HG03196 (cell line): ENCODE results near the gene ZIC5.

Experiments
- ATAC-seq: cut with Tn5 transposase; IDR thresholded peaks from one replicate; pipeline ENCODE4 v1.9.1; 2021; ENCODE audit not compliant: unreplicated experiment

Gene ZIC5

DNA sequence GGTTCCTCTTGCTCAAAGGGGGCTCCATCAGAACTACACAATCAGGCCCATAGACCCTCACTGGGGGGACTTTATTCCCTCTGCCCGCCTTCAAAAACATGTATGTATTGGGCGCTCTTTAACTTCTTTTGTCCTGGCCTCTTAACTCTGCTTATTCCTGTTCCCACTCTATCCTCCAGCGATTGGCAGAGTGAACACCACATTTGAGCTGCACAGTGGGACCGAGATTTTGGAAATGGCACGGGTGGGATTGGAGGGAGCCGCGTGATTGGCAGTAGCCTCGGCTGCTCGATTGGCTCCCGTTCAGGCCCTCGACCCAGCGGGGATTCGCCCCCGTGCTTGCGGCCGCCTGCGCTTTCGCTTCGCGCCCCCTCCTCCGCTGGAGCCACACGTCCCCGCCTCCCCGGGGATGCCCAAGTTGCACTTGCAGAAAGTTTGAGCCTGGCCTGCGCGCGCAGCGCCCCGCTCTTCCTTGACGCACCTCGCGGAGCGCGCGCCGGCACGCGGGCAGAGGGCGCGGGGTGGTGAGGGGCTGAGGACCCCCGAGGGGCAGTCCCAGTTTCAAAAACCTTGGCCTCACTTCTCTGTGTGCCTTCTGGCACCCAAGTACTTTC is at the start of gene ZIC5:
Gene ZIC5 (minus strand): TSS at position 192 of the 614 bp plus-strand sequence. CDS start 164 bp downstream, at position 28.
- ATAC-seq: no peak

DNA sequence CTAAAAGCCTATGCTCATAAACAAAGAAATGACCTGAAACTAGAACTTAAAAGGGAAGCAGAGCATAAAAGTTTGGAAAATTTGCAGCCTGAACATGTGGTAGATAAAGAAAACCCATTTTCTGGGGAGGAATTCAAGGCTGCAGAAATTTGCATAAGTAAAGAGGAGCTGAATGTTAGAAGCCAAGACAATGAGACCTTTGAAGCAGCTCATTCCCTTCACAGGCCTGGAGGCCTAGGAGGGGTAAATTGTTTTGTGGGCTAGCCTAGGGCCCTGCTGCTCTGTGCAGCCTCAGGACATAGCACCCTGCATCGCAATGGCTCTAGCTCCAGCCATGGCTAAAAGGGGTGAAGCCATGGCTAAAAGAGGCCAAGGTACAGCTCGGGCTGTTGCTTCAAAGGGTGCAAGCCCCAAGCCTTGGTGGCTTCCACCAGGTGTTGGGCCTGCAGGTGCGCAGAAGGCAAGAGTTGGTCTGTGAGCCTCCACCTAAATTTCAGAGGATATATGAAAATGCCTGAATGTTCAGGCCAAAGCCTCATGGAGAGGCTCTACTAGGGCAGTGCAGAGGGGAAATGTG is 48.3 kb upstream of the ZIC5 start:
- ATAC-seq: no peak

DNA sequence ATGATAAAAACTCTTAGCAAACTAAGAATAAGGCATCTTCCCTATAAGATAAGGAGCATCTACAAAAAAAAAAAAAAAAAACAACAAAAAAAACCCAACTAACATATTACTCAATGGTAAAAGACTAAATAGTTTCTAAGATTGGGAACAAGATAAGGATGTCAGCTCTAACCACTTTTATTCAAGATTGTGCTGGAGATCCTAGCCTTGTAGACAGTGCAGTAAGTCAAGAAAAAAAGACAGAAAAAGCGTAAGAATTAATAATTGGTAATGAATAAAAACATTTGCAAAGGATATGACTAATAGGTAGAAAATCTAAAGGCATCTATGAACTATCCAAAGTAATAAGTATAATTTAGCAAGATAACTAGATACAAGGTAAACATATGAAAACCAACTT is 43.1 kb upstream of the ZIC5 start:
- ATAC-seq: no peak

DNA sequence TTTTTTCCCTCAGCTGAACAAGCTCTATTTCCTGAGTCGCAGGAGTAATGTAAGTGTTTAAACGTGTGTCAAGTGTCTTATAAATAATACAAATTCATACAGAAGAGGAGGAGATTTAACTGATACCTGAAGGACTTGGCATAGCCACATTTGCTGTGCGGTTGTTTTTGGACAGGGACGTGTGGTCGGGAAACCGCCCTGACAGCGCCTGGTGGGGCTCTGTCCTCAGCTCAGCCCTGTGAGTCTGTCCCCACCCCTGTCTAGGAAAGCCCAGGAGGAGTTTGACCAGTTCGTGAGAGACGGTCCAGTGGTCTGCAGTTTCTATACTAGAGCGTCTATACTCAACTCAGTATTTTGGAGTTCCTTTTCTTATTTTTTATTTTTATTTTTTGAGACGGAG is 26.7 kb upstream of the ZIC5 start:
- no peak for ATAC-seq

DNA sequence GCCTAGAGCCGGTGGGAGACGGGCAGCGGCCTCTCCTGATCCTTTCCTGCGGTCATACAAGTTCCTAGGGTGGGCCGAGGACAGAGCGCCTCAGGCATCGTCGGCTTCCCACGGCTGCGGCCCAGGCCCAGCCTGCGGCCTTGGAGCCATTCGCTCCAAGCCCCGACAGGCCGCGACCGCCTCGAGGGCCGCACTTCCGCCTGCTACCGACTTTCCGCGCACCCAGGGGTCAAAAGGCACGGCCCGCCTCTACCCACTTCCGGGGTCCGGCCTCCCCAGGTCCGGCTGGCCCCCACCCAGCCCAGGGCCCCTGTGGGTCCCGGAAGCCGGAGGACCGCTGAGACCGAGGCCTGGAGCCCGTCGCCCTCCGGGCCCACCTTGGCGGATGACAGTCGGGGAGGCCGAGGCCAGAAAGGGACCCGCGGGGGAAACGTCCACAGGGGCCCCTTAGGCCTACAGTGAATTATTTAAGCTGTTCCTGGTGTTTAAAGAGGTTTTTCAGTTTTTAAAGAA is 26.2 kb upstream of the ZIC5 start:
- no peak for ATAC-seq

DNA sequence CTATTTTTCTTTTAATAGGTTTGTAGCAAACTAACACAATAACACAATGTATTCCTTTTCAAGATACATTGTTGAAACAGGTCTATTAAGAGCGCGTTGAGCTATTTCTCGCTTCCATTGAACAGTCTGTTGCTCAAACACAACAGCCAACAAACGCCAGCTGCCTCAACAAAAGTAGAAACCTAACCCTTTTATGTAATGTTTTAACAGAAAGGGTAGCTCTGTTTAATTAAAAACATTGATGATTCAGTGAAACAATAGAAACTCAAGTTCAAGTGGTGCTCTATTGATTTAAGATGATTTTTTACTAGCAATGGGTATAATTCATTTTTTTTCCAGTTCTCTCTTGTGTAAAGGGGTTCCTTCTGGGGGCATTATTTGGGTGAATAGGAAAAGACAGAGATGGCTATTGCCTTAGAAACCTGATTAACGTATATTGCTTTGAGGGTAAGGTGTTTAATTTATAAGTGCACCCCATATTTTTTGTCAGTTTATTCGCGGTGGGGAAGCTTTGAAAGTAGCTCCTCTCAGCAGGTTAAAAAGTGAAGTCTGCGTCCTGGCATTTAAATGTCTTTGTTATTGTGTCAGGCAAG is 24.9 kb upstream of the ZIC5 start:
- no peak for ATAC-seq

DNA sequence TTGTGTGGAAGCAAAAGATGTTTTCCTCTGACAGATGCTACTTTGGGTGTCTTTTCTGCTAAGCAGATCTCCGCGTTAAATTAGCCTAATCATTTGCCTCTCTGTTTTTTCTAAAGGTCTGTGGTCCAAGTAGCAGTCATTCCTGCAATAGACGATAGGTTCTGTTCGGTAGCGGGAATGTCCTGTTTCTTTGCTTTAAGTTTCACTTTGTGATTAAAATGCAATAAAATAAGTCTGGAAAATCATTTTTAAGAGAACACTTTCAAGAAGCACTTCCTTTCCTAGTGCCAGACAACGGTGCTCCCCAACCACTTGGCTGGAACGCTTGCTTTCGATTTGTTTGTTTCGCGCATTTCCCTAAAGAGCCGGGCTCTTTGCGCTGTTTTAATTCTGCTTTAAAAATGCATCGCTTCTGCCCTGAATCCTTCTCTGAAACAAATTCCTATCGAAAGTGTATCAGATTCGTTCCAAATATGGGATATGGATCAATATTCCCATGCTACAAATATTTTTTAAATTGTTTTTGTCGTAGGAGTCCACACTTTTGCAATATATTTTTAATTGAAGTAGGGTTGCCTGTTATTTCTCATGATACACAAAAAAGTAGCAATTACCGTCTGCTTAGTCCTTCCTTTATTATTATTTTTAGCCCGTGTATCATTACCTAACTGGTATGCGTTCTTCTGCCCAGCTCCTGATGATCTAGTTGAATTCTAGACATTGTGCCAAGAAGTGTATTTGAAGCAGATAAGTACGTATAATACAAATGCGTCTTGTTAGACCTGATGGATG is 24.2 kb upstream of the ZIC5 start:
- no peak for ATAC-seq

DNA sequence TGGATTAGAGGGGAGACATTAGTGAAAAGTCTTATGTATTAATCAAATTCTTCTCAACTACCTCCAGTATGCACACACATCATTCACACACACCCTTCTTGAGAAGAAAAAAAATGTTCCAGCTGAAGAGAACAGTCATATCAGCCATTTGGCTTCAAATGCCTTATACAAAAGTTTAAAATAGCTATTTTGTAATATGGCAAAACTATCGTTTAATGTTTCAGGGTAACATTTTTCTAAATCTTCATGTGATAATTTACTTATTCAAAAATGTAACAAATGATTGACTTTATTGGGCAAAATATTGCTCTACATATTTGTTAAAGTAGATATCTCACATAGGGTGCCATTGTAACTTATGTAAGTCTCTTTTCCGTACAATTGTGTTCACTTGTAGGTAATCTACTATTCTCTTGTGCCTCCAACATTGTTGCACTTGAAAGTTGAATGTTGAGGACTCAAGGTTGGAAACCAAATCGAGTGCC is 23.6 kb upstream of the ZIC5 start:
- no peak for ATAC-seq

DNA sequence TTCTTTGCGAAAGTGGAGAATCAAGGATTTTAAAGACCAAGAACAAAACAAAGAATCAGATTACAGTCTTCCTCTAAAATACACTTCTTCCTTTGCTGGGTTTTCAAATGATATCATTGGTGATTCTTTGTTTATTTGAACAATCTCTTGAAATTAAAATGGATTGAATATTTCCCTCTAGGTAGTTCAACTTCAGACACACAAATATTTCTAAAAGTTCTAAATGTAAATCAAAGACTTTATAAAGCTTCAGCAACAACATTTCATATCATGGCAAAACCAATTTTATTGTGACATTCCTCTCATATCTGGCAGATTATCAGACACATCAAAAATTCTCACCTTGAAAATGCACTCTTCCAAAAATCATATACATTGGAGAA is 23.1 kb upstream of the ZIC5 start:
- ATAC-seq: no peak

DNA sequence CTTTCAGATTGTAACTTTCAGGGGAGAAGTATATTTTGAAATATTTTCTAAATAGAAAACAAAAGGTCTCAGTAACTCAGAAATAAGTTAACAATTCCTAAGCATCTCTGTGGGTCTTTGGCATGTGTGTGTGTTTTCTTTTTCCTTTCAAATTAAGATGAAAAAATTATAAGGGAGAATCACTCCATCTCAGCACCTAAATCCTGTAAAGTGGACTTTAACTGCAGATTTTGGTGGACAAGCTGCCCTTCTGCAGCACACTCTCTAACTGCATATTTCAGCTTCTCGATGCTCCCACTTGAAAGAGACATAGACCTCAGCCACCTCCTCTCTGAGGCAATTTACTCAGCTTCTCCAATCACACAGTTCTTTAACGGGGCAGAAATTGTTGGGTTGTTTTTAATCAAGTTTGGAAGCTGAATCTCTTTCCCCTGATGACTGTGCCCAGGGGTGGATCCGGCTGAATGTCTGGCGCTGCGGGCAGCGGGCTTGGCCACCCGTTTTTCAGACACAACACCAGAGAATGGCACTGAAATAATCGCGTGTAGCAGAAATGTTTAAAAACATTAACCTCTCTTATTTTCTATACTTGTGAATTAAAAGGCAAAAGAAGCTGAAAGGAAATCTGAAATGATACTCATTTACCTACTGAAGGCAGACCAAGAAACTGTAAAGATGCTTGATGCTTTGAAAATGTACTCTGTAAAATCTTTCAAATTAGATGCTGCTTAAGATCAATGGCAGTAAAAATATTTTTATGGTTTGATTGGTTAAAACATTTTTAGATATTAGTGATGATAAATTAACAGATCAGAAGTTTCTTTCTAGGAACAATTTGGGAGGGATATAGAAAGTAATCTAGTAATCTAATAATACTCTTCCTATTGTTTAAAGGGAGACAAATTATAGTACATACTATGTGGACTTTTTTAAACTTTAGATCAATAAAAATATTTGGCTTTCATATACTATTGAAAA is 22.4 kb upstream of the ZIC5 start:
- no peak for ATAC-seq

DNA sequence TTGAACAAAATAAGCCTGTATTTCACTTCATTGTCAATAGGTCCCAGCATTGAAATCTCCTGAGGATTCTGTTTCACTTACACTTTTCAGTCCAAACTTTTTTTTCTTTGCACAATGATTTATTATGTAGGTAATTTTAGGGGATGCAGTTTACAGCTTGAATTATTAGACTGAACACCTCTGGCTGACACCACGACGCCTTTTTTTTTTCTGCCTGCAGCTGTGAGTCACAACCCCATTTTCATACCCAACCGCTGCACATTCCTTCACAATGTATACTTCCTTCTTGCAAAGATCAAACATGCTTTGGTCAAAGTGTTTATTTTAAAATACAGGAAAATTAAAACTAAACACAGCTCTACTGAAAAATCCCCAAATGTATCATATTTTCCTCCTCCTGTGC is 21.4 kb upstream of the ZIC5 start:
- no peak for ATAC-seq

DNA sequence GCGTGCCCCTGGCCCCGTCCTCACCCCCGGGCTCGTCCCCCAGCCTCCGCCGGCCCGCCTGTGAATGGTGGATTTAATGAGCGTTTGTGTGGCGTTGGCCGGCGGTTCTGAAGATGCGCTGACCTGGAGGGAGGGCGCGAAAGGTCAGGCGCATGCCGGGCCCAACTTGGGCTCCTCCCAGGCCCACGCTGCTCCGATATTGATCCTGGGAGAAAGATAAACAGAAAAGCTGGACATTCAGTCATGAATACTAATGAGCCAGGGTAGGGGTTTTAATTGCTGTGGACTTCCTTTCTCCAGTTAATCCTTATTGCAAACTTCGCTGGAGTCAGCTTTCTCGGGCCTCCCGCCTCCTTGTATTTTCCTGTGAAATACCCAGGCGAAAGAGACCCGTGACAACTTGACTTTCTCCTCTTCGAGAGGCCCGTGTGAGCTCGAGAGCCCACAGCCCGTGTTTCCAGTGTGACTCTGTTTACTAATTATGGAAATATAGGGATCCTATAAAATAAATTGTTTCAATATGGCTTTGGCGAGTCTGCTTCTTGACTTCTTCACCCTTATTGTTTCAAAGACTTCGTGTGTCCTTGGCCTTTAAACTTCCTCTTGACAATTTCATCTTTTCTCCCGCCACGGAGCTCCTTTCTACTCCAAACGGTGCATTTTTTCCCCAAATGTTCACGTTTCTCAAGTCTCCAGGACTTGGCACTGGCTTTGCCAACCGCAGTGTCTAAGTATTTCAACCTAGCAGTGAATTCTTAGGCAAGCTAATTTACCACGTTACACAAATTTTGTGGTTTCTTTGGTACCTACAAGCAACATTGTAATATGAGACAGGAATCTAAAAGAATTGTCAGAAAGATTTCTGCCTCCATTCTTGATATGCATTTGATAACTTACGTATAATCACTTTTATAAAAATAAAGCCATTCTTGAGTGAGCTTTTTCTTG is 20.5 kb upstream of the ZIC5 start:
- ATAC-seq: no peak

DNA sequence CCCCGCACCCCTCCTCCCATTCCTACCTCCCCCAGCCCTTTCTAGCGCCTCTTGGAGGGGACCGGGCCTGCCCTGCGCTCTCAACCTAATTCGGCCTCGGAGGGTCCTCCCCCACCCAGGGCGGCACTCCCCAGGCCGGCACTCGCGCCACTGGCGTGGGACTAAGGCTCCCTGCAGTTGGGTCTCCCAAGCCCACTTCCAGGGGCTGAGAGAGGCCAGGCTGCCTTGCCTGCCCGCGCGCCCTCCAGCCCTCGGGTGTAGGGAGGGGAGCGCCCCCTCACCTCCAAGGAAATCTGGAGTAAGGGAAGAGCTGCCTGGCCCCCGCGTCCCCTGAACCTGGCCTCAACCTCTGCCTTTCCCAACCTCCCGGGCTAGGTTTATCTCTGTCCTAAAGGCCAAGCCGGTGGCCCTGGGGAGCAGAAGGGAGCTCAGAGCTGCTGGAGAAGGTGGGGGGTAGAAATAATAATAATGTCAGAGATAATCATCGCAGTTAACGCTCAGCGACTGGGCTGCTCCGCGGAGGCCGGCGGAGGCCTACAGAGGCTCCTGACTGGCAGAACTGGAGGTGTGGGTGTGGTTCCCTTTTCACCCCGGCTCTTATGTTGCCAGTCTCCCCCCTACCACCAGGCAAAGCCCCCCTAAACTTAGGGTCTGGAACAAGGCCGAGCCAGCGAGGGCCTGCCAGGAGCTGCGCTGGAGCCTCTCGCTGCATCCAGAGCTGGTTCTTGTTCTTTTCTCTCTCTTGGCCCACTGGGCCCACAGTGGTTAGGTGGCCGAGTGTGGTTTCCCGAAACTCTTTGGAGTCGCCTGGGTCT is 19.7 kb upstream of the ZIC5 start:
- no peak for ATAC-seq

DNA sequence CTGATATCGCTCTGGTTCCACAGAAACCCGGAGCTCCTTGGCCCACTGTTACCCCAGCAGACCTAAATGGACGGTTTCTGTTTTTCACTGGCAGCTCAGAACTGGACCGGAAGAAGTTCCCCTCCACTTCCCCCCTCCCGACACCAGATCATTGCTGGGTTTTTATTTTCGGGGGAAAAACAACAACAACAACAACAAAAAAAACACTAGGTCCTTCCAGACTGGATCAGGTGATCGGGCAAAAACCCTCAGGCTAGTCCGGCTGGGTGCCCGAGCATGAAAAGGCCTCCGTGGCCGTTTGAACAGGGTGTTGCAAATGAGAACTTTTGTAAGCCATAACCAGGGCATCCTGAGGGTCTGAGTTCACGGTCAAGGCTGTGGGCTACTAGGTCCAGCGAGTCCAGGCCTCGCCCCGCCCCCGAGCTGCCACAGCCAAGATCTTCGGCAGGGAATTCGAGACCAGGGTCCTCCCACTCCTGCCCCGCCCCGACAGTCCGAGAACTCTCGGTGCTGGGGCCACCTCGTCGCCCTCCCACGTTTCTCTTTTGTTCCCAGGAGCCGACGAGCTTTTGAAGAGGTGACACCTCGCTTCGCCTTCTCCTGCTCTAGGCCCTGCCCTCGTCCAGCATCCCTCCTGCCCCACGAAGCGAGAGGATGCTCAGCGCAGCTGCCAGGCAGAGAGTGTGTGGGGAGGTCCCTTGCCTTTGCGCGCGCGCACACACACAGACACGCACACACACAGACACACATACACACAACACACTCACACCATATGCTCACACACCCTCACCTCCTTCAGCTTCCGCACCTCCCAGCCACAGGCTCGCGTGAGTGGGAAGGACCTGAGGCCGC is 18.8 kb upstream of the ZIC5 start:
- no peak for ATAC-seq

DNA sequence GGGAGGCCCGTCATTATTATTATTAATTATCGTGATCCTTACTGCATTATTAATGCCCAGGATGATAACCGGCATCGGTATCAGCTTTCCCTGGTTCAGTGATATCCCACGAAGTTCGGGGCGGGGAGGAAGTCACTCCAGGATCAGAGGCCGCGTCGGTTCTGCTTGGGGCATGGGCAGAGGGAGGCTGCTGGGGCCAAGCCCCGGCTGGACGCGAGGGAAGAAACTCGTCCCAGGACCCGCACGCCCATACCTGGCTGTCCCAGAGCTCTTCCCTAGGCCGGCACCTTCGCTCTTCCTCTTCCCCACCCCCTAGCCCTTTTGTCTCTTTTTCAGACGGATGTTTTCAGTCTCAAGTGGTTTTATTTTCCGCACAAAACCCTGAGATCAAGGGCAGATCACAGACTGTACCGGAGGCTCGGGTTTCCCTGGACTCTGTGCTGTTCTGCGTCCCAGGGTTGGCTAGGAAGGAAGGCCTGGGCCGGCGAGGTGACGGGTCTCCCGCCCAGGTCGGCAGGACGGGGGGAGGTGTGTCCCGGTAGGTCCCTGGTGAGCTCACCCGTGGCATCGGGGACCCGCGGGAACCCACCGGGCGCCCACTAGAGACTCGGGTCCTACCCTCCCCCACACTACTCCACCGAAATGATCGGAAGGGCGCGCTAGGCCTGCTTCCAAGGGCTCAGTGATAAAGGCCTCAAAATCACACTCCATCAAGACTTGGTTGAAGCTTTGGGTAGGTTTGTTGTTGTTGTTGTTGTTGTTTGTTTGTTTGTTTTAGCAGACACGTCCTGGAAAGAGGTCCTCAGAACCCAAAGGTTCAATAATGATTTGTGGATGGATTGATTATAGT is 17.9 kb upstream of the ZIC5 start:
- ATAC-seq: no peak

DNA sequence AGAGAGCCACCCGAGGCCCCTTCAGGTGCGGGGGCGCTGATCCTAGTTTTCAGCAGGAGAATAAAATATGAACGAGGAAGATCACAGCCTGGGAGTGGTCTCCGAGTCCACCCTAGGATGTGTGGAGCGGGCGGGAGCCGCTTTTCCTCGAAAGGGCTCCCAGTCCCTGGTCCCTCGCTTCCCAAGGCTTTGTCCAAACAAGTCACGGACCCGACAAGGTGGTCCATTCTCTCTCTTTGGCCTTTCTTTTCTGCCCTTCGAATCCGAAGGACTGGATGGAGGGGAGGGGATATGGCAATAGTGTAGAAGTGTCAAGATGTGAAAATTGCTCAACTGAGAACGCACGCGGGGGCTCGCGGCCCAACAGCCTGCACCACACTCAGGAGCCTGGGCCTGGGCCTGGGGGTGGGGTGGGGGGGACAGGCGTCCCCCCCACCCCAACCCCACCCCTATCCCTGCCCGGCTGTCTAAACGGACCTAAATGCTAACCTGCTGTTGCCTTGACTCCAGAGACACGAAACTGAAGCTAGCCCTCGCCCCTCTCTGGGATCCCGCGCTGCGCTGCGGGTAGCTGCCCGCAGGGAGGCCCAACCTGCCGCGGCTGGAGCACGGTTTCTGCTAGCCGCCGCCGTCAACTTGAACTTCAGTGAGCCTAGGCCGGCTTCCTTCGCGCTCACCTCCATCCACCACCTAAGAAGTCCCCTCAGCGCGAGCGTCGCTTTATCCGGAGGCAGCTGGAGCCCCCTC is 17.1 kb upstream of the ZIC5 start:
- no peak for ATAC-seq
